ENCODE measurements around the gene SLC25A44. TPM values are rescaled to one million over a fixed set of nuclear protein-coding genes. Genes with fewer than 3 reads are reported as not detected.
A peak's percentile ranks its signal among the peaks of the same experiment; 100 is the strongest.

The SLC25A44 gene
- total and polyA plus RNA-seq, 2 experiments from 2014 or later, result 14.3 to 15.4 TPM

- in situ Hi-C loops (cut with MboI), result no loop called here
- no peaks in the 10 kb centered on the region for H3K4me1 ChIP-seq (ENCODE audit: insufficient read depth)
Measured at GRCh38 chr1:156247460-156248322, 53.8 kb downstream of the SLC25A44 start, which contains the start of gene PAQR6. PAQR6 (minus strand) TSS chr1:156248056; CDS start chr1:156246731, 1,325 bp downstream.

GRCh38 chr1:156248323-156248683, 54.4 kb downstream of the SLC25A44 start:
- H3K9me2 ChIP-seq (ENCODE audit: insufficient read depth), result no peaks in the 10 kb centered on the region
- no peak overlapping the region for H2AFZ ChIP-seq
- no peak overlapping the region for H3K4me3 ChIP-seq
- H3K27ac ChIP-seq, result no peak overlapping the region
- TF ChIP-seq EZH2phosphoT487 (IDR thresholded peaks at IDR 0.05; ENCODE audit: insufficient read depth, low read depth) (no peak), EZH2 (IDR thresholded peaks at IDR 0.05; ENCODE audit: insufficient read depth, poor library complexity, severe bottlenecking) (no peak)
- no peaks in the 10 kb centered on the region for H3K79me2 ChIP-seq (ENCODE audit: insufficient read depth)
- in situ Hi-C loops (cut with MboI), result no loop called here
- no peaks in the 10 kb centered on the region for H4K20me1 ChIP-seq (ENCODE audit: insufficient read depth)
- WGBS, 2 experiments (ENCODE audit: low coverage in 1 of 2, low lambda C conversion rate in 2 of 2, missing lambda C conversion rate in 2 of 2), result 14 to 68% methylated on average over 1 to 4 of the region's 4 CpGs
- H3K27me3 ChIP-seq (replicated peaks; ENCODE audit: insufficient read depth), result no peaks in the 10 kb centered on the region
- no peaks in the 10 kb centered on the region for H3K9me3 ChIP-seq (ENCODE audit: low read depth)
- H3K4me1 ChIP-seq (ENCODE audit: insufficient read depth), result no peaks in the 10 kb centered on the region
- DNase-seq, result no peak
- H3K36me3 ChIP-seq (ENCODE audit: low read depth), result peaks cover 16% of the 10 kb centered on the region
- H3K4me2 ChIP-seq (ENCODE audit: unreplicated experiment), result no peak overlapping the region
- H3K9ac ChIP-seq, result no peak overlapping the region
- peaks cover 4% of the 10 kb centered on the region; the same call in 1 of the 2 replicates for H3F3A ChIP-seq (ENCODE audit: insufficient read depth)

More at GRCh38 chr1:156247460-156248322, 53.8 kb downstream of the SLC25A44 start, which contains the start of gene PAQR6:
- TF ChIP-seq EZH2phosphoT487 (IDR thresholded peaks at IDR 0.05; ENCODE audit: insufficient read depth, low read depth) (no peak), EZH2 (IDR thresholded peaks at IDR 0.05; ENCODE audit: insufficient read depth, poor library complexity, severe bottlenecking) (no peak)
- no peaks in the 10 kb centered on the region for H3K9me2 ChIP-seq (ENCODE audit: insufficient read depth)
- peaks cover 4% of the 10 kb centered on the region; the same call in 1 of the 2 replicates for H3F3A ChIP-seq (ENCODE audit: insufficient read depth)
- H4K20me1 ChIP-seq (ENCODE audit: insufficient read depth), result no peaks in the 10 kb centered on the region
- H3K36me3 ChIP-seq (ENCODE audit: low read depth), result peaks cover 12% of the 10 kb centered on the region
- H3K27me3 ChIP-seq (replicated peaks; ENCODE audit: insufficient read depth), result no peaks in the 10 kb centered on the region
- H3K27ac ChIP-seq, result no peak within 1 kb of the TSS
- DNase-seq, result peak; percentile 34
- no peak within 1 kb of the TSS for H2AFZ ChIP-seq
- no peak within 1 kb of the TSS for H3K9ac ChIP-seq
- 30 to 34% methylated on average over 14 to 16 of the region's 16 CpGs for WGBS, 2 experiments (ENCODE audit: low coverage in 1 of 2, low lambda C conversion rate in 2 of 2, missing lambda C conversion rate in 2 of 2)
- H3K9me3 ChIP-seq (ENCODE audit: low read depth), result no peaks in the 10 kb centered on the region
- no peak within 1 kb of the TSS for H3K4me3 ChIP-seq
- H3K4me2 ChIP-seq (ENCODE audit: unreplicated experiment), result no peak within 1 kb of the TSS
- no peaks in the 10 kb centered on the region for H3K79me2 ChIP-seq (ENCODE audit: insufficient read depth)

- TF ChIP-seq EZH2phosphoT487 (IDR thresholded peaks at IDR 0.05; ENCODE audit: insufficient read depth, low read depth), result no peak
- no peak for TF ChIP-seq EZH2 (IDR thresholded peaks at IDR 0.05; ENCODE audit: insufficient read depth, poor library complexity, severe bottlenecking)
- no peak for DNase-seq
- H3K9ac ChIP-seq, result no peak overlapping the region
- H3K9me3 ChIP-seq (ENCODE audit: low read depth), result no peaks in the 10 kb centered on the region
- H3K9me2 ChIP-seq (ENCODE audit: insufficient read depth), result no peaks in the 10 kb centered on the region
- in situ Hi-C loops (cut with MboI), result no loop called here
- H3K79me2 ChIP-seq (ENCODE audit: insufficient read depth), result no peaks in the 10 kb centered on the region
- H3K36me3 ChIP-seq (ENCODE audit: low read depth), result peaks cover 24% of the 10 kb centered on the region
- H3K27ac ChIP-seq, result no peak overlapping the region
- no peaks in the 10 kb centered on the region for H4K20me1 ChIP-seq (ENCODE audit: insufficient read depth)
- H3K4me3 ChIP-seq, result no peak overlapping the region
- H3F3A ChIP-seq (ENCODE audit: insufficient read depth), result peaks cover 4% of the 10 kb centered on the region; the same call in 1 of the 2 replicates
- no peaks in the 10 kb centered on the region for H3K4me1 ChIP-seq (ENCODE audit: insufficient read depth)
- H2AFZ ChIP-seq, result no peak overlapping the region
- no peak overlapping the region for H3K4me2 ChIP-seq (ENCODE audit: unreplicated experiment)
- no peaks in the 10 kb centered on the region for H3K27me3 ChIP-seq (replicated peaks; ENCODE audit: insufficient read depth)
- WGBS, 2 experiments (ENCODE audit: low coverage in 1 of 2, low lambda C conversion rate in 2 of 2, missing lambda C conversion rate in 2 of 2), result 93 to 97% methylated on average over 5 of the region's 5 CpGs
Measured at GRCh38 chr1:156249593-156249992, 55.7 kb downstream of the SLC25A44 start.

- Histone ChIP-seq H3K9me3 (ENCODE audit: low read depth) (no peaks in the 10 kb centered on the region), H3K4me2 (ENCODE audit: unreplicated experiment) (no peak overlapping the region), H3K27me3 (replicated peaks; ENCODE audit: insufficient read depth) (no peaks in the 10 kb centered on the region), H3K36me3 (ENCODE audit: low read depth) (peaks cover 24% of the 10 kb centered on the region), H3K79me2 (ENCODE audit: insufficient read depth) (no peaks in the 10 kb centered on the region), H4K20me1 (ENCODE audit: insufficient read depth) (no peaks in the 10 kb centered on the region), H2AFZ (no peak overlapping the region), H3K4me3 (no peak overlapping the region), H3K27ac (no peak overlapping the region), H3K9ac (no peak overlapping the region), H3F3A (ENCODE audit: insufficient read depth) (peaks cover 4% of the 10 kb centered on the region; the same call in 1 of the 2 replicates), H3K9me2 (ENCODE audit: insufficient read depth) (no peaks in the 10 kb centered on the region), H3K4me1 (ENCODE audit: insufficient read depth) (no peaks in the 10 kb centered on the region)
- DNase-seq, result no peak
- TF ChIP-seq EZH2 (IDR thresholded peaks at IDR 0.05; ENCODE audit: insufficient read depth, poor library complexity, severe bottlenecking) (no peak), EZH2phosphoT487 (IDR thresholded peaks at IDR 0.05; ENCODE audit: insufficient read depth, low read depth) (no peak)
- WGBS, 2 experiments (ENCODE audit: low coverage in 1 of 2, low lambda C conversion rate in 2 of 2, missing lambda C conversion rate in 2 of 2), result 70 to 72% methylated on average over 3 of the region's 3 CpGs
- in situ Hi-C loops (cut with MboI), result no loop called here
Measured at GRCh38 chr1:156251527-156251926, 57.6 kb downstream of the SLC25A44 start.
